HG02884 (cell line): ENCODE data around the gene MUC4.
"Not testable (repeated sequence)": the region's sequence is repeated elsewhere in the genome, so short reads cannot be mapped to it uniquely, and the experiment has no call there.

Experiments
- ATAC-seq: cut with Tn5 transposase; IDR thresholded peaks from one replicate; pipeline ENCODE4 v1.9.1; 2021; ENCODE audit warnings: mild to moderate bottlenecking, moderate library complexity; ENCODE audit not compliant: unreplicated experiment

The MUC4 gene

GRCh38 chr3:195790901-195791300, 20.8 kb downstream of the MUC4 start:
- ATAC-seq: no peak

- ATAC-seq: no peak
Measured at GRCh38 chr3:195788711-195789581, 22.8 kb downstream of the MUC4 start.

DNA sequence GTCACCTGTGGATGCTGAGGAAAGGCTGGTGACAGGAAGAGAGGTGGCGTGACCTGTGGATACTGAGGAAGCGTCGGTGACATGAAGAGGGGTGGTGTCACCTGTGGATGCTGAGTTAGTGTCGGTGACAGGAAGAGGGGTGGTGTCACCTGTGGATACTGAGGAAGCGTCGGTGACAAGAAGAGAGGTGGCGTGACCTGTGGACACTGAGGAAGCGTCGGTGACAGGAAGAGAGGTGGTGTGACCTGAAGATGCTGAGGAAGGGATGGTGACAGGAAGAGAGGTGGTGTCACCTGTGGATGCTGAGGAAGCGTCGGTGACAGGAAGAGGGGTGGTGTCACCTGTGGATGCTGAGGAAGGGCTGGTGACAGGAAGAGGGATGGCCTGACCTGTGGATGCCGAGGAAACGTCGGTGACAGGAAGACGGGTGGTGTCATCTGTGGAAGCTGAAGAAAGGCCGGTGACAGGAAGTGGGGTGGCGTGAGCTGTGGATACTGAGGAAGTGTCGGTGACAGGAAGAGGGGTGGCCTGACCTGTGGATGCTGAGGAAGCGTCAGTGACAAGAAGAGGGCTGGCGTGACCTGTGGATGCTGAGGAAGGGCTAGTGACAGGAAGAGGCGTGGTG, 25.8 kb downstream of the MUC4 start:
- not testable (repeated sequence) for ATAC-seq

GRCh38 chr3:195784031-195784430, 27.7 kb downstream of the MUC4 start:
- not testable (repeated sequence) for ATAC-seq

GRCh38 chr3:195781236-195781635, 30.5 kb downstream of the MUC4 start:
- ATAC-seq: not testable (repeated sequence)

DNA sequence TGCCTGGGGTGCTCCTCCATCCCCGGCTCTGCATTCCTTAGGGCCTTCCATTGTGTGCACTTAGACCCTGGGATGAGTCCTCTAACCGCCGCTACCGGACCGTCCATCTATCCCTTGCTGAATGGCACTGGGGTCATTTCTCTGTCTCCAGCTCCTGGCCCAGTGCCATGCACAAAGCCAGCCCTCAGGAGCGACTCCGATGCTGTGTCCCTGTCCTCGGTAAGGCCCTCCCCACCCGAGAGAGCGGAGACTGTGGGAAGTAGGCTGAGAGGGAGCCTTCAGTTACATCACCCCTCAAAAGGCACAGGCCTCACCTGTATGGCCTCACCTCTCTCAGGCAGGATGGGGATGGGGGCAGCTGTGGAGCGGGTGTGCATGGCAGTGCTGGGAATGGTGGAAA, 33.8 kb downstream of the MUC4 start:
- ATAC-seq: no peak

DNA sequence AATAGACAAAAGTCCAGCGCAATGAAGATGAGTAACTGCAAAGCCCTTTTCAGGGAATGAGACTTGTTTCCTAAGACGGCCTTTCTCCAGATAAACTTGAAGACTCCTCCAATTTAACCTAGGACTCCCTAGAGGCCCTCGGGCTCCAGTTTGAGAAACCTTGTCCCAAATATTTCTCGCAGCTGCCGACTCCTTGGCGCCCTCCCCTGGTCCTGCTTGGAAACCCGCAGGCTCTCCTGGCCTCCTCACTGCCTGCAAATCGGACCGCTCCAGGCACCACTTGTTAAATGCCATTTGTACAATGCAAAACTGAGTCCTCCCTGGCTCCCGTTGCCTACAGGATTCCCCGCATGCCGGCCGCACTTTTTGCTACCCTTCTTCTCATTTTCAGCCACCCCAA, 36.8 kb downstream of the MUC4 start:
- ATAC-seq: no peak

- no peak for ATAC-seq
Measured at GRCh38 chr3:195773956-195774537, 37.7 kb downstream of the MUC4 start.

DNA sequence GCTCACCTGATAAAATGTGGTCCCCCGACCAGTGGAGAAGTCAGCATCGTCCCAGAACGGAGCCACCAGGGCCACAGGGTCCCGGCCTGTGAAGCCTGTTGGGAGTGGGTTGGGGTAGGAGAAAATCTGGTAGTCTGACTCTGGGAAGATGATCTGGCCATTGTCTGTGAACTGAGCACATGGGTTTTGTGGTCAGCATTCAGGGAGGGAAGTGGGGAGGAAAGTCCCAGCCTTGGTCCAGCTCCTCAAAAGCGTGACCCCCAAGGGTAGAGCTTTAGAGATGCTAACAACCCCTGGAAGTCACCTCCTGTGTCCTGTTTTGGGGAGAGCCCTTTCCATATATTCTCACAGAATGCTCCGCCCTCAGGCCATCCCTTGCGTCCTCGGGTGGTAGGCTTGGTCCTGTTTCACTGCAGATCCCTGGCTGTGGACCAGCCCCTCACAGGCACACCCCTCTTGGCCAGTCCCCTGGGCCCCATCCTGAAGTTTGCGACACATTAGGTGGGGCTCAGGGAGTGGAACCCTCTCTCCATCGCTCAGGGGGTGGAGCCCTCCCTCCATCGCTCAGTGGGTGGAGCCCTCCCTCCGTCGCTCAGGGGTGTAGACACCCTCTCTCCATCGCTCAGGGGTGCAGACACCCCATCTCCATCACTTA, 40.0 kb downstream of the MUC4 start:
- ATAC-seq: no peak

DNA sequence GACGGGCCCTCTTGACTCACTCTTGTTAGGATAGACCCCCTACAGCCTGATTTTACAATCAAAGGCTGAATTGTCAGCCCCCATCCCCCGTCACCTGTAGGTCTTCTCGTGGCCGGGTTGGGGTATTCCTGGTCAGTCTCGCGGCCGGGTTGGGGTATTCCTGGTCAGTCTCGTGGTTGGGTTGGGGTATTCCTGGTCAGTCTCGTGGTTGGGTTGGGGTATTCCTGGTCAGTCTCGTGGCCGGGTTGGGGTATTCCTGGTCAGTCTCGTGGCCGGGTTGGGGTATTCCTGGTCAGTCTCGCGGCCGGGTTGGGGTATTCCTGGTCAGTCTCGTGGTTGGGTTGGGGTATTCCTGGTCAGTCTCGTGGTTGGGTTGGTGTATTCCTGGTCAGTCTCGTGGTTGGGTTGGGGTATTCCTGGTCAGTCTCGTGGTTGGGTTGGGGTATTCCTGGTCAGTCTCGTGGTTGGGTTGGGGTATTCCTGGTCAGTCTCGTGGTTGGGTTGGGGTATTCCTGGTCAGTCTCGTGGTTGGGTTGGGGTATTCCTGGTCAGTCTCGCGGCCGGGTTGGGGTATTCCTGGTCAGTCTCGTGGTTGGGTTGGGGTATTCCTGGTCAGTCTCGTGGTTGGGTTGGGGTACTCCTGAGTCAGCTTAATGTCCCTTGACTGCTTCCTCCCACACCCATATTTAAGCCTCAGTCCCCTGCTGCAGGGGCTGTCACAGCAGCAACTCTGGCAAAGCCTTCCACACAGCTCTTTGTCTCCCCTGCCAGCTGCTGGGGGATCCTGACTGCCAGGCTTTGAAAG, 40.7 kb downstream of the MUC4 start:
- not testable (repeated sequence) for ATAC-seq

GRCh38 chr3:195770081-195770840, 41.5 kb downstream of the MUC4 start:
- ATAC-seq: no peak

DNA sequence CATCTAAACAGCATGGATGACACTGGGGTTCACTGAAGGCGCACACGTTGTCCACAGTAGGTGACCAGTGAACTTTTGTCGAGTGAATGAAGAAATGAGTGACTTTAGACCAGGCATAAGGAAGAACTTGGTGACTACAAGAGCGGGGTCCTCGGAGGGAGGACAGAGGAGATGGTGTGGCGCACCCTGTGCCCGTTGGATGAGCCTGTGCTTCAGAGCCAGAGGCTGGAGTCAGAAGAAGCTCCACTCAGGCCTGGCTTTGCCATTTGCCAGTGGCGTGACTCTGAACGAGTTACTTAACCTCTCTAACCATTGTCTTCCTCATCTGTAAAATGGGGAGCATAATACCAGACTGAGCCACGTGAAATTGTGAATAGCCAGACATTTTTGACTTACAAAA, 42.2 kb downstream of the MUC4 start:
- no peak for ATAC-seq

GRCh38 chr3:195768831-195769303, 42.9 kb downstream of the MUC4 start:
- no peak for ATAC-seq

- ATAC-seq: no peak
Measured at GRCh38 chr3:195768414-195768813, 43.3 kb downstream of the MUC4 start.

DNA sequence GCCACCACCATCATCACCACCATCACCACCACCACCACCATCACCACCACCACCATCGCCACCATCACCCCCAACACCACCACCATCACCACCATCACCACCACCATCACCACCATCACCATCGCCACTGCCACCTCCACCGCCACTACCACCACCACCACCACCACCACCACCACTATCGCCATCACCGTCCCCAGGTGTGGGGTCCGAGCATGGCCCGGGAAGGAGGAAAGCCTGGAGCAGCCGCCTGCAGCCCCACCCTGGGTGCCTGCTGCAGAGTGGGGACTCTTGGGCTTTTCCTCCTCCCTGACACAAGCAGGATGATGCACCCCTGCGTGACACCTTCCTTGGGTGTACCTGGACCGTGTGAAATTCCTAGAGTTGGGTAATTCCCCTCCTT, 43.9 kb downstream of the MUC4 start:
- ATAC-seq: no peak

DNA sequence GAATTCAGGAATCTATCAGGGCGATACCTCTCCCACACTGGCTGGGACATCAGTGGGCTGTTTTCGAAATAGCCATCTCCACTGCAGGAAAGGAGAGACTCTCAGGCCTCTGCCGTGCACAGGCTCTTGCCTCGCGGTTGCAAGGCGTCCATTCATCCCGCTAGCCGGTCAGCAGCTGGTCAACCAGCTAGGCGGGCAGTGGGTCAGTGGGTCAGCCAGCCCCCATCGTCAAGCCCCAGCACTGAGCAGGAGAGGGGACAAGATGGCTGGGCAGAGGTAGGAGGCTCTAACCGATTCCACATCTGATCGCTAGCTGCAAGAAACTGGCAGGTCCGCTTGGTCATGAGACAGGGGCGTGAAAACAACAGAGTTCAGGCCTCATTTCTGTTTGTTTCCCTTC, 45.1 kb downstream of the MUC4 start:
- ATAC-seq: no peak

DNA sequence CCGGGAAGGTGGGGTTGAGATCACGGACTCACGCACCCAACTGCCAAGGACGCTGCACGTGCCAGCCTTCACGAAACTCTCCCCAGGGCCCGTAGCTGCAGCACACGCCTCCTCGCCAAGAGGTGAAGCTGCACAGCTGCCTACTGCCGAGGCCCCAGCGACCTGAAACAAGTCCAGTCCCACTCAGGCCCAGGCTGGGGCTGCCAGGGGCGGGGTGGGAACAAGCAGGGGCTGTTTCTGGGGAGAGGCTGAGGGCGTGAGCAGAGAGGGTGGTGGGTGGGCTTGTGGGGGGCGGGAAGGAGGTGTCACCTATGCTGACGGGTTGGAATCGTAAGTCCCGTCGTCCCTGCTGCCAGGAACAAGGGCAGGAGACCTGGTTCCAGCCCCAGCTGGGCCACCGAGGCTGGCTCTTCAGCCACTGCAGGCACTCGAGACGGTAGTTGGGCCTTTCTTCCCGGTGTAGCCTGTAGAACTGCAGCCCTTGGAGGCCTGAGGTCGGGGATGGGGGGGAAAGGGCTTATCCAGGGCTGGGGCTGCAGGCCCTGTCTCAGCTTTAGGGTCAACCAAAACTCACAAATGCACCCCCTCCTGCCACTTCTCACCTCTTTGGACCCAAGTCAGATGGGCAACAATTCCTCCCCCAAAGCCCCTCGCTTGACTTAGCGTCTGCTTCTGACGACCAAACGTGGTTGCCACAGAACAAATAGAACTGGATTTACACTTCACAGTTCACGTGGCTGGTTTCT, 46.6 kb downstream of the MUC4 start:
- ATAC-seq: no peak

GRCh38 chr3:195763843-195764825, 47.6 kb downstream of the MUC4 start:
- ATAC-seq: no peak
